Measurements from ENCODE around the gene CHST8.
"Not testable (repeated sequence)": the region's sequence is repeated elsewhere in the genome, so short reads cannot be mapped to it uniquely, and the experiment has no call there.

DNA sequence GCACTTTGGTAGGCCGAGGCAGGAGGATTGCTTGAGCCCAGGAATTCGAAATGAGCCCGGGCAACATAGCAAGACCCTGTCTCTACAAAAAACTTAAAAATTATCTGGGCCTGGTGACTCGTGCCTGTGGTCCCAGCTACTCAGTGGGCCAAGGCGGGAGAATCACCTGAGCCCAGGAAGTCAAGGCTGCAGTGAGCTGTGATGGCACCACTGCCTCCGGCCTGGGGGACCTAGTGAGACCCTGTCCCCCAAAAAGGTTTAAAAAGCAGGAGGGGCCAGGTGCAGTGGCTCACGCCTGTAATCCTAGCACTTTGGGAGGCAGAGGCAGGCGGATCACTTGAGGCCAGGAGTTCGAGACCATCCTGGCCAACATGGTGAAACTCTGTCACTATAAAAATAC is 41.6 kb downstream of the CHST8 start:
- TF ChIP-seq SRF (IDR thresholded peaks at IDR 0.05; ENCODE audit: low read depth, low read length); SRSF9 (IDR thresholded peaks at IDR 0.05; ENCODE audit: borderline replicate concordance, insufficient read depth, low read depth, low read length, poor library complexity, severe bottlenecking); PCBP1 (IDR thresholded peaks at IDR 0.05; ENCODE audit: borderline replicate concordance, low read depth, low read length); ZKSCAN8 (CRISPR knock-in tag; IDR thresholded peaks at IDR 0.05; ENCODE audit: borderline replicate concordance); POLR2G (IDR thresholded peaks at IDR 0.05; ENCODE audit: low read depth, low read length); PRPF4 (IDR thresholded peaks at IDR 0.05; ENCODE audit: low read depth, low read length, poor library complexity, severe bottlenecking): not testable (repeated sequence)
- TF ChIP-seq, protein P1, sequence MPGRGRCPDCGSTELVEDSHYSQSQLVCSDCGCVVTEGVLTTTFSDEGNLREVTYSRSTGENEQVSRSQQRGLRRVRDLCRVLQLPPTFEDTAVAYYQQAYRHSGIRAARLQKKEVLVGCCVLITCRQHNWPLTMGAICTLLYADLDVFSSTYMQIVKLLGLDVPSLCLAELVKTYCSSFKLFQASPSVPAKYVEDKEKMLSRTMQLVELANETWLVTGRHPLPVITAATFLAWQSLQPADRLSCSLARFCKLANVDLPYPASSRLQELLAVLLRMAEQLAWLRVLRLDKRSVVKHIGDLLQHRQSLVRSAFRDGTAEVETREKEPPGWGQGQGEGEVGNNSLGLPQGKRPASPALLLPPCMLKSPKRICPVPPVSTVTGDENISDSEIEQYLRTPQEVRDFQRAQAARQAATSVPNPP (CRISPR knock-in tag; IDR thresholded peaks at IDR 0.05): not testable (repeated sequence)
- TF ChIP-seq, protein P2, sequence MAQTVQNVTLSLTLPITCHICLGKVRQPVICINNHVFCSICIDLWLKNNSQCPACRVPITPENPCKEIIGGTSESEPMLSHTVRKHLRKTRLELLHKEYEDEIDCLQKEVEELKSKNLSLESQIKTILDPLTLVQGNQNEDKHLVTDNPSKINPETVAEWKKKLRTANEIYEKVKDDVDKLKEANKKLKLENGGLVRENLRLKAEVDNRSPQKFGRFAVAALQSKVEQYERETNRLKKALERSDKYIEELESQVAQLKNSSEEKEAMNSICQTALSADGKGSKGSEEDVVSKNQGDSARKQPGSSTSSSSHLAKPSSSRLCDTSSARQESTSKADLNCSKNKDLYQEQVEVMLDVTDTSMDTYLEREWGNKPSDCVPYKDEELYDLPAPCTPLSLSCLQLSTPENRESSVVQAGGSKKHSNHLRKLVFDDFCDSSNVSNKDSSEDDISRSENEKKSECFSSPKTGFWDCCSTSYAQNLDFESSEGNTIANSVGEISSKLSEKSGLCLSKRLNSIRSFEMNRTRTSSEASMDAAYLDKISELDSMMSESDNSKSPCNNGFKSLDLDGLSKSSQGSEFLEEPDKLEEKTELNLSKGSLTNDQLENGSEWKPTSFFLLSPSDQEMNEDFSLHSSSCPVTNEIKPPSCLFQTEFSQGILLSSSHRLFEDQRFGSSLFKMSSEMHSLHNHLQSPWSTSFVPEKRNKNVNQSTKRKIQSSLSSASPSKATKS (CRISPR knock-in tag; IDR thresholded peaks at IDR 0.05): not testable (repeated sequence)
- TF ChIP-seq, protein P3, sequence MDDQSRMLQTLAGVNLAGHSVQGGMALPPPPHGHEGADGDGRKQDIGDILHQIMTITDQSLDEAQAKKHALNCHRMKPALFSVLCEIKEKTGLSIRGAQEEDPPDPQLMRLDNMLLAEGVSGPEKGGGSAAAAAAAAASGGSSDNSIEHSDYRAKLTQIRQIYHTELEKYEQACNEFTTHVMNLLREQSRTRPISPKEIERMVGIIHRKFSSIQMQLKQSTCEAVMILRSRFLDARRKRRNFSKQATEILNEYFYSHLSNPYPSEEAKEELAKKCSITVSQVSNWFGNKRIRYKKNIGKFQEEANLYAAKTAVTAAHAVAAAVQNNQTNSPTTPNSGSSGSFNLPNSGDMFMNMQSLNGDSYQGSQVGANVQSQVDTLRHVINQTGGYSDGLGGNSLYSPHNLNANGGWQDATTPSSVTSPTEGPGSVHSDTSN (CRISPR knock-in tag; IDR thresholded peaks at IDR 0.05; ENCODE audit: borderline replicate concordance): not testable (repeated sequence)
- TF ChIP-seq, protein P4, sequence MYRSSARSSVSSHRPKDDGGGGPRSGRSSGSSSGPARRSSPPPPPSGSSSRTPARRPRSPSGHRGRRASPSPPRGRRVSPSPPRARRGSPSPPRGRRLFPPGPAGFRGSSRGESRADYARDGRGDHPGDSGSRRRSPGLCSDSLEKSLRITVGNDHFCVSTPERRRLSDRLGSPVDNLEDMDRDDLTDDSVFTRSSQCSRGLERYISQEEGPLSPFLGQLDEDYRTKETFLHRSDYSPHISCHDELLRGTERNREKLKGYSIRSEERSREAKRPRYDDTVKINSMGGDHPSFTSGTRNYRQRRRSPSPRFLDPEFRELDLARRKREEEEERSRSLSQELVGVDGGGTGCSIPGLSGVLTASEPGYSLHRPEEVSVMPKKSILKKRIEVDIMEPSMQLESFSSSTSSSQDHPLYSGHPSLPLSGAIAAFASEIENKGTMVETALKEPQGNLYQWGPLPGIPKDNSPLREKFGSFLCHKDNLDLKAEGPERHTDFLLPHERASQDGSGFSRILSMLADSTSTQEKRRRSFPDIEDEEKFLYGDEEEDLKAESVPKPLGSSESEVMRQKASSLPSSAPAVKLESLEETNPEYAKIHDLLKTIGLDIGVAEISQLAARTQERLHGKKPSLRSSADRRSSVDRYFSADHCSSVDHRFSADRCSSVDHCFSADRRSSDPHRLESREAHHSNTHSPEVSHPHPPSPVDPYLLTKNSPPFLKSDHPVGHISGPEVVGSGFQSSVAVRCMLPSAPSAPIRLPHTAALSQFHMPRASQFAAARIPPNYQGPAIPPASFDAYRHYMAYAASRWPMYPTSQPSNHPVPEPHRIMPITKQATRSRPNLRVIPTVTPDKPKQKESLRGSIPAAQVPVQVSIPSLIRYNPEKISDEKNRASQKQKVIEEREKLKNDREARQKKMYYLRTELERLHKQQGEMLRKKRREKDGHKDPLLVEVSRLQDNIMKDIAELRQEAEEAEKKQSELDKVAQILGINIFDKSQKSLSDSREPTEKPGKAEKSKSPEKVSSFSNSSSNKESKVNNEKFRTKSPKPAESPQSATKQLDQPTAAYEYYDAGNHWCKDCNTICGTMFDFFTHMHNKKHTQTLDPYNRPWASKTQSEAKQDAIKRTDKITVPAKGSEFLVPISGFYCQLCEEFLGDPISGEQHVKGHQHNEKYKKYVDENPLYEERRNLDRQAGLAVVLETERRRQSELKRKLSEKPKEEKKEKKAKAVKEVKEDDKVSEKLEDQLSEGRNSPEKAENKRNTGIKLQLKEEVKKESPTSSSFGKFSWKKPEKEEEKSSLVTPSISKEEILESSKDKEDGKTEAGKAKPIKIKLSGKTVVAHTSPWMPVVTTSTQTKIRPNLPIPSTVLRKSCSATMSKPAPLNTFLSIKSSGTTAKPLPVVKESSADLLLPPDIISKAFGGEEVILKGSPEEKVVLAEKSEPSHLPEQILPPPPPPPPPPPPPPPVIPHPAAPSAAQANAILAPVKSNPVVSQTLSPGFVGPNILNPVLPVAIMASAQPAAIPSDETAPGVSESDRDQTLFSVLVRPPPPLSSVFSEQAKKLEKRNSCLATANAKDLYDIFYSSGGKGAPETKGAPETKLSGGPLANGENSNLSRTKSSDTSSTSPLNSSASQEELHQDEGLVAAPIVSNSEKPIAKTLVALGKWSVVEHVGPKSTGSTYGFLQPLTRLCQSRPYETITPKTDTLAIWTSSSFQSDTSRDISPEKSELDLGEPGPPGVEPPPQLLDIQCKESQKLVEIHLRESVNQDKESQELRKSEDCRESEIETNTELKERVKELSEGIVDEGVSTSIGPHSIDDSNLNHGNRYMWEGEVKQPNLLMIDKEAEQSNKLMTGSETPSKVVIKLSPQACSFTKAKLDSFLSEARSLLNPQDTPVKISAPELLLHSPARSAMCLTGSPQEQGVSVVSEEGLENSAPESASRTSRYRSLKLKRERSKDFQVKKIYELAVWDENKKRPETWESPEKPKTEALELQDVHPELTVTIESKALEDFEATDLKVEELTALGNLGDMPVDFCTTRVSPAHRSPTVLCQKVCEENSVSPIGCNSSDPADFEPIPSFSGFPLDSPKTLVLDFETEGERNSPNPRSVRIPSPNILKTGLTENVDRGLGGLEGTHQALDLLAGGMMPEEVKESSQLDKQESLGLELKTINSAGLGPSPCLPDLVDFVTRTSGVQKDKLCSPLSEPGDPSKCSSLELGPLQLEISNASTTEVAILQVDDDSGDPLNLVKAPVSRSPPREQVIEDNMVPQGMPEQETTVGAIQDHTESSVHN (CRISPR knock-in tag; IDR thresholded peaks at IDR 0.05): not testable (repeated sequence)

Measured in HepG2 (cell line).